Measurements from ENCODE around the gene GUCD1. TPM values are rescaled to one million over a fixed set of nuclear protein-coding genes. Genes with fewer than 3 reads are reported as not detected.

Gene GUCD1
- total and polyA plus RNA-seq, 2 of the 13 experiments (the other 11 are each of a cell fraction or from before 2014, with no cell fraction given), result 128 to 245 TPM

DNA sequence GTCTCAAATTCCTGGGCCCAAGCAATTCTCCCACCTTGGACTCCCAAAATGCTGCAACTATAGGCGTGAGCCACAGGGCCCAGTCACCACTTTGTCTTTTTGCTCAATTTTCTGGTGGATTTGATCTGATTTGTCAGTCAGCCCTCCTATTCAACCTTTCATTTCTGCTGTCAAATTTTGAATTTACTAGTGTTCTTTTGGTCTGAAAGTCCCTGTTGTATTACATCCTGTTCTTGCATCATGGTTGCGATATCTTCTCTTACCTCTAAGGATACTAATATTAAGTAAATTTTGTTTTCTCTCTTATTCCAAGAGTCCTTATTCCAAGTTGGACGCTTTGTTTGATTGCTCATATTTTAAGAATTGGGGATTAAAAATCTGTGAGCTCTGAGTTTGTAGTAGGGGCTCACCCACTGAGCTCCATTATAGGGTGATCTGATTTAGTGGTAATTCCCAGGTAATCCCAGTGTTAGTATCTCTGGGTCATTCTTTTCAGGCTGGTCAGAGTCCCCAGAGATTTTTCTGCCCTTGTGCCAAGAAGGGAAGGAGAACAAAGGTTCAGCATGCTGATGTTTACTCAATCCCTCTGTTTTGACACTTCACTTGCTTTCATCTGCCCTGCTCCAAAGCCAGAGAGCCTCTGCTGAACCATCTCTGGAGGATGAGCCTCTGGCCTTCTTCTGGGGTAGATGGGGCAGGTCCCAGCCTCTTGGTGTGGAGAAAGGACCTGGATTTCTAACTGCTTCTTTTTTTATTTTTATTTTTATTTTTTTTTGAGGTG, 49.8 kb downstream of the GUCD1 start (continued):
- TF ChIP-seq HOXA3 (CRISPR knock-in tag; IDR thresholded peaks at IDR 0.05), result peak; percentile 61; the same call in 1 of the 2 replicates
- TF ChIP-seq NBN (conservative IDR thresholded peaks at IDR 0.05), result no peak
- TF ChIP-seq, protein P1, sequence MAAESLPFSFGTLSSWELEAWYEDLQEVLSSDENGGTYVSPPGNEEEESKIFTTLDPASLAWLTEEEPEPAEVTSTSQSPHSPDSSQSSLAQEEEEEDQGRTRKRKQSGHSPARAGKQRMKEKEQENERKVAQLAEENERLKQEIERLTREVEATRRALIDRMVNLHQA (CRISPR knock-in tag; IDR thresholded peaks at IDR 0.05), result no peak
- TF ChIP-seq ZNF33A (CRISPR knock-in tag; IDR thresholded peaks at IDR 0.05; ENCODE audit: borderline replicate concordance), result no peak
- TF ChIP-seq ZNF772 (CRISPR knock-in tag; IDR thresholded peaks at IDR 0.05), result no peak
- TF ChIP-seq RBM22 (optimal IDR thresholded peaks at IDR 0.05; ENCODE audit: low read length), result no peak
- TF ChIP-seq SMARCC2 (IDR thresholded peaks at IDR 0.05), result no peak
- no peak for TF ChIP-seq ZFP82 (CRISPR knock-in tag; IDR thresholded peaks at IDR 0.05; ENCODE audit: borderline replicate concordance)
- TF ChIP-seq DNMT1 (CRISPR knock-in tag; IDR thresholded peaks at IDR 0.05), result no peak
- peak; percentile 72 for TF ChIP-seq SALL1 (CRISPR knock-in tag; IDR thresholded peaks at IDR 0.05)
- no peak for TF ChIP-seq PCBP2 (optimal IDR thresholded peaks at IDR 0.05; ENCODE audit: low read depth, low read length, poor library complexity, severe bottlenecking)
- TF ChIP-seq, protein P2, sequence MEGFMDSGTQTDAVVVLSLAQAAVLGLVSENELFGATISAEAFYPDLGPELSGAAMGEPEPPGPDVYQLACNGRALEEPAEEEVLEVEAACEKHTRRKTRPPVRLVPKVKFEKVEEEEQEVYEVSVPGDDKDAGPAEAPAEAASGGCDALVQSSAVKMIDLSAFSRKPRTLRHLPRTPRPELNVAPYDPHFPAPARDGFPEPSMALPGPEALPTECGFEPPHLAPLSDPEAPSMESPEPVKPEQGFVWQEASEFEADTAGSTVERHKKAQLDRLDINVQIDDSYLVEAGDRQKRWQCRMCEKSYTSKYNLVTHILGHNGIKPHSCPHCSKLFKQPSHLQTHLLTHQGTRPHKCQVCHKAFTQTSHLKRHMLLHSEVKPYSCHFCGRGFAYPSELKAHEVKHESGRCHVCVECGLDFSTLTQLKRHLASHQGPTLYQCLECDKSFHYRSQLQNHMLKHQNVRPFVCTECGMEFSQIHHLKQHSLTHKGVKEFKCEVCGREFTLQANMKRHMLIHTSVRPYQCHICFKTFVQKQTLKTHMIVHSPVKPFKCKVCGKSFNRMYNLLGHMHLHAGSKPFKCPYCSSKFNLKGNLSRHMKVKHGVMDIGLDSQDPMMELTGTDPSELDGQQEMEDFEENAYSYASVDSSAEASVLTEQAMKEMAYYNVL (CRISPR knock-in tag; IDR thresholded peaks at IDR 0.05; ENCODE audit: borderline replicate concordance), result peak; percentile 99
- TF ChIP-seq PAF1 (CRISPR knock-in tag; IDR thresholded peaks at IDR 0.05), result no peak
- TF ChIP-seq ZNF570 (CRISPR knock-in tag; IDR thresholded peaks at IDR 0.05; ENCODE audit: borderline replicate concordance), result no peak
- TF ChIP-seq SKI (IDR thresholded peaks at IDR 0.05; ENCODE audit: partially characterized antibody), result no peak
- TF ChIP-seq, protein P3, sequence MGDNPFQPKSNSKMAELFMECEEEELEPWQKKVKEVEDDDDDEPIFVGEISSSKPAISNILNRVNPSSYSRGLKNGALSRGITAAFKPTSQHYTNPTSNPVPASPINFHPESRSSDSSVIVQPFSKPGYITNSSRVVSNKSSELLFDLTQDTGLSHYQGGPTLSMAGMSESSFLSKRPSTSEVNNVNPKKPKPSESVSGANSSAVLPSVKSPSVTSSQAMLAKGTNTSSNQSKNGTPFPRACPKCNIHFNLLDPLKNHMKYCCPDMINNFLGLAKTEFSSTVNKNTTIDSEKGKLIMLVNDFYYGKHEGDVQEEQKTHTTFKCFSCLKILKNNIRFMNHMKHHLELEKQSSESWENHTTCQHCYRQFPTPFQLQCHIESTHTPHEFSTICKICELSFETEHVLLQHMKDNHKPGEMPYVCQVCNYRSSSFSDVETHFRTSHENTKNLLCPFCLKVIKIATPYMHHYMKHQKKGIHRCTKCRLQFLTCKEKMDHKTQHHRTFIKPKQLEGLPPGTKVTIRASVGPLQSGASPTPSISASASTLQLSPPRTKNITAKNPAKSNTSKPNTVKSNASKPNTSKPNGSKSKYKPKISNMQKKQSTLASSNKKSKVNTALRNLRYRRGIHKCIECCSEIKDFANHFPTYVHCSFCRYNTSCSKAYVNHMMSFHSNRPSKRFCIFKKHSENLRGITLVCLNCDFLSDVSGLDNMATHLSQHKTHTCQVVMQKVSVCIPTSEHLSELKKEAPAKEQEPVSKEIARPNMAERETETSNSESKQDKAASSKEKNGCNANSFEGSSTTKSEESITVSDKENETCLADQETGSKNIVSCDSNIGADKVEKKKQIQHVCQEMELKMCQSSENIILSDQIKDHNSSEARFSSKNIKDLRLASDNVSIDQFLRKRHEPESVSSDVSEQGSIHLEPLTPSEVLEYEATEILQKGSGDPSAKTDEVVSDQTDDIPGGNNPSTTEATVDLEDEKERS (CRISPR knock-in tag; IDR thresholded peaks at IDR 0.05), result no peak
- TF ChIP-seq CBX5 (CRISPR knock-in tag; IDR thresholded peaks at IDR 0.05; ENCODE audit: borderline replicate concordance), result 0 out of 2 replicates have a peak, but pooled peaks have one; percentile 37
- TF ChIP-seq, protein P4, sequence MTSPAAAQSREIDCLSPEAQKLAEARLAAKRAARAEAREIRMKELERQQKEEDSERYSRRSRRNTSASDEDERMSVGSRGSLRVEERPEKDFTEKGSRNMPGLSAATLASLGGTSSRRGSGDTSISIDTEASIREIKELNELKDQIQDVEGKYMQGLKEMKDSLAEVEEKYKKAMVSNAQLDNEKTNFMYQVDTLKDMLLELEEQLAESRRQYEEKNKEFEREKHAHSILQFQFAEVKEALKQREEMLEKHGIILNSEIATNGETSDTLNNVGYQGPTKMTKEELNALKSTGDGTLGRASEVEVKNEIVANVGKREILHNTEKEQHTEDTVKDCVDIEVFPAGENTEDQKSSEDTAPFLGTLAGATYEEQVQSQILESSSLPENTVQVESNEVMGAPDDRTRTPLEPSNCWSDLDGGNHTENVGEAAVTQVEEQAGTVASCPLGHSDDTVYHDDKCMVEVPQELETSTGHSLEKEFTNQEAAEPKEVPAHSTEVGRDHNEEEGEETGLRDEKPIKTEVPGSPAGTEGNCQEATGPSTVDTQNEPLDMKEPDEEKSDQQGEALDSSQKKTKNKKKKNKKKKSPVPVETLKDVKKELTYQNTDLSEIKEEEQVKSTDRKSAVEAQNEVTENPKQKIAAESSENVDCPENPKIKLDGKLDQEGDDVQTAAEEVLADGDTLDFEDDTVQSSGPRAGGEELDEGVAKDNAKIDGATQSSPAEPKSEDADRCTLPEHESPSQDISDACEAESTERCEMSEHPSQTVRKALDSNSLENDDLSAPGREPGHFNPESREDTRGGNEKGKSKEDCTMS (CRISPR knock-in tag; conservative IDR thresholded peaks at IDR 0.05), result no peak
- no peak for TF ChIP-seq ZMYM2 (CRISPR knock-in tag; IDR thresholded peaks at IDR 0.05)
- TF ChIP-seq, protein P5, sequence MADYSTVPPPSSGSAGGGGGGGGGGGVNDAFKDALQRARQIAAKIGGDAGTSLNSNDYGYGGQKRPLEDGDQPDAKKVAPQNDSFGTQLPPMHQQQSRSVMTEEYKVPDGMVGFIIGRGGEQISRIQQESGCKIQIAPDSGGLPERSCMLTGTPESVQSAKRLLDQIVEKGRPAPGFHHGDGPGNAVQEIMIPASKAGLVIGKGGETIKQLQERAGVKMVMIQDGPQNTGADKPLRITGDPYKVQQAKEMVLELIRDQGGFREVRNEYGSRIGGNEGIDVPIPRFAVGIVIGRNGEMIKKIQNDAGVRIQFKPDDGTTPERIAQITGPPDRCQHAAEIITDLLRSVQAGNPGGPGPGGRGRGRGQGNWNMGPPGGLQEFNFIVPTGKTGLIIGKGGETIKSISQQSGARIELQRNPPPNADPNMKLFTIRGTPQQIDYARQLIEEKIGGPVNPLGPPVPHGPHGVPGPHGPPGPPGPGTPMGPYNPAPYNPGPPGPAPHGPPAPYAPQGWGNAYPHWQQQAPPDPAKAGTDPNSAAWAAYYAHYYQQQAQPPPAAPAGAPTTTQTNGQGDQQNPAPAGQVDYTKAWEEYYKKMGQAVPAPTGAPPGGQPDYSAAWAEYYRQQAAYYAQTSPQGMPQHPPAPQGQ (CRISPR knock-in tag; IDR thresholded peaks at IDR 0.05; ENCODE audit: borderline replicate concordance), result no peak
